G401.6 (cell line): ENCODE results near the gene LEMD1.
"Not testable (repeated sequence)": the region's sequence is repeated elsewhere in the genome, so short reads cannot be mapped to it uniquely, and the experiment has no call there.

Source experiments
- FAIRE-seq: peaks from 2 replicates; lab custom pipeline; 2012; peaks lifted over from hg19 to GRCh38; lab: Jason Lieb, UNC

The LEMD1 gene

GRCh38 chr1:205446828-205447227 is 25.0 kb upstream of the LEMD1 start:
- no peak for FAIRE-seq

GRCh38 chr1:205445646-205445935 is 23.7 kb upstream of the LEMD1 start:
- no peak for FAIRE-seq

- peak; percentile 45 for FAIRE-seq
Observed at GRCh38 chr1:205444931-205445645, 23.2 kb upstream of the LEMD1 start.

- FAIRE-seq = no peak
Observed at GRCh38 chr1:205444300-205444930, 22.6 kb upstream of the LEMD1 start.

- no peak for FAIRE-seq
Observed at GRCh38 chr1:205443585-205444299, 21.9 kb upstream of the LEMD1 start.

- no peak for FAIRE-seq
Observed at GRCh38 chr1:205442051-205442725, 20.3 kb upstream of the LEMD1 start.

GRCh38 chr1:205441716-205442050 is 19.8 kb upstream of the LEMD1 start:
- no peak for FAIRE-seq

- FAIRE-seq = no peak
Observed at GRCh38 chr1:205441318-205441633, 19.4 kb upstream of the LEMD1 start.

GRCh38 chr1:205440476-205441317 is 18.8 kb upstream of the LEMD1 start:
- peak; percentile 49 for FAIRE-seq

- FAIRE-seq = no peak
Observed at GRCh38 chr1:205440121-205440475, 18.2 kb upstream of the LEMD1 start.

GRCh38 chr1:205438213-205439158 is 16.6 kb upstream of the LEMD1 start:
- FAIRE-seq = no peak

- FAIRE-seq = no peak
Observed at GRCh38 chr1:205437570-205437969, 15.7 kb upstream of the LEMD1 start.

GRCh38 chr1:205436776-205437410 is 15.0 kb upstream of the LEMD1 start:
- FAIRE-seq = no peak

- no peak for FAIRE-seq
Observed at GRCh38 chr1:205435578-205436573, 14.0 kb upstream of the LEMD1 start.

- no peak for FAIRE-seq
Observed at GRCh38 chr1:205434738-205435137, 12.9 kb upstream of the LEMD1 start.

- FAIRE-seq = not testable (repeated sequence)
Observed at GRCh38 chr1:205432692-205433091, 10.8 kb upstream of the LEMD1 start.

GRCh38 chr1:205432116-205432515 is 10.3 kb upstream of the LEMD1 start:
- FAIRE-seq = no peak

GRCh38 chr1:205430696-205431305 is 8.9 kb upstream of the LEMD1 start:
- FAIRE-seq = no peak
